ENCODE results near the gene NNMT. TPM values are rescaled to one million over a fixed set of nuclear protein-coding genes. Genes with fewer than 3 reads are reported as not detected.

The NNMT gene
- total RNA-seq, 1 donor from 2014 or later, result 394 TPM

GRCh38 chr11:114274637-114275036 is 21.6 kb upstream of the NNMT start:
- Histone ChIP-seq H3K4me2 (ENCODE audit: low read length) (no peak overlapping the region), H3K27ac (ENCODE audit: low read depth, low read length) (no peak overlapping the region), H3K9ac (ENCODE audit: low read length) (no peak overlapping the region), H3K4me1 (ENCODE audit: insufficient read depth, low read length) (peaks cover 2% of the 10 kb centered on the region), H3K9me3 (ENCODE audit: insufficient read depth, low read depth, low read length) (no peaks in the 10 kb centered on the region), H3K27me3 (ENCODE audit: insufficient read depth, low read length) (peaks cover 38% of the 10 kb centered on the region), H3K4me3 (ENCODE audit: insufficient read depth, low read depth, low read length) (no peak overlapping the region), H4K20me1 (ENCODE audit: insufficient read depth, low read length) (no peaks in the 10 kb centered on the region), H2AFZ (ENCODE audit: low read depth, low read length) (no peak overlapping the region), H3K79me2 (ENCODE audit: insufficient read depth, low read length) (no peaks in the 10 kb centered on the region), H3K36me3 (ENCODE audit: insufficient read depth, low read length) (no peaks in the 10 kb centered on the region)
- no peak for FAIRE-seq
- Mint-ChIP-seq H3K4me1 (ENCODE audit: low read depth, unreplicated experiment) (peaks cover 1% of the 10 kb centered on the region), H3K27me3 (ENCODE audit: low read depth, unreplicated experiment) (peaks cover 24% of the 10 kb centered on the region), H3K36me3 (ENCODE audit: low read depth, unreplicated experiment) (no peaks in the 10 kb centered on the region), H3K9me3 (ENCODE audit: unreplicated experiment) (peaks cover 4% of the 10 kb centered on the region), H3K4me3 (ENCODE audit: unreplicated experiment) (no peak overlapping the region), H3K27ac (ENCODE audit: unreplicated experiment) (no peak overlapping the region)
- TF ChIP-seq CTCF (IDR thresholded peaks at IDR 0.05; ENCODE audit: insufficient read depth, low read depth, low read length) (no peak), EZH2 (IDR thresholded peaks at IDR 0.05; ENCODE audit: insufficient read depth, low read length) (no peak)
- no peak for DNase-seq (ENCODE audit: low read depth)

GRCh38 chr11:114275280-114275679 is 20.9 kb upstream of the NNMT start:
- H3K27me3 ChIP-seq (ENCODE audit: insufficient read depth, low read length), result peaks cover 38% of the 10 kb centered on the region
- H3K9me3 ChIP-seq (ENCODE audit: insufficient read depth, low read depth, low read length), result no peaks in the 10 kb centered on the region
- H3K27ac ChIP-seq (ENCODE audit: low read depth, low read length), result no peak overlapping the region
- Mint-ChIP-seq H3K27ac (ENCODE audit: unreplicated experiment) (no peak overlapping the region), H3K4me3 (ENCODE audit: unreplicated experiment) (no peak overlapping the region), H3K4me1 (ENCODE audit: low read depth, unreplicated experiment) (peaks cover 5% of the 10 kb centered on the region), H3K27me3 (ENCODE audit: low read depth, unreplicated experiment) (peaks cover 24% of the 10 kb centered on the region), H3K36me3 (ENCODE audit: low read depth, unreplicated experiment) (no peaks in the 10 kb centered on the region), H3K9me3 (ENCODE audit: unreplicated experiment) (peaks cover 4% of the 10 kb centered on the region)
- DNase-seq (ENCODE audit: low read depth) (no peak), FAIRE-seq (no peak)
- H4K20me1 ChIP-seq (ENCODE audit: insufficient read depth, low read length), result no peaks in the 10 kb centered on the region
- no peak overlapping the region for H3K4me3 ChIP-seq (ENCODE audit: insufficient read depth, low read depth, low read length)
- H3K4me2 ChIP-seq (ENCODE audit: low read length), result no peak overlapping the region
- TF ChIP-seq CTCF (IDR thresholded peaks at IDR 0.05; ENCODE audit: insufficient read depth, low read depth, low read length) (no peak), EZH2 (IDR thresholded peaks at IDR 0.05; ENCODE audit: insufficient read depth, low read length) (no peak)
- peaks cover 8% of the 10 kb centered on the region for H3K4me1 ChIP-seq (ENCODE audit: insufficient read depth, low read length)
- H3K36me3 ChIP-seq (ENCODE audit: insufficient read depth, low read length), result no peaks in the 10 kb centered on the region
- no peak overlapping the region for H3K9ac ChIP-seq (ENCODE audit: low read length)
- H3K79me2 ChIP-seq (ENCODE audit: insufficient read depth, low read length), result no peaks in the 10 kb centered on the region
- H2AFZ ChIP-seq (ENCODE audit: low read depth, low read length), result no peak overlapping the region

GRCh38 chr11:114276077-114276476 is 20.1 kb upstream of the NNMT start:
- Histone ChIP-seq H3K4me3 (ENCODE audit: insufficient read depth, low read depth, low read length) (no peak overlapping the region), H3K9ac (ENCODE audit: low read length) (no peak overlapping the region), H3K9me3 (ENCODE audit: insufficient read depth, low read depth, low read length) (no peaks in the 10 kb centered on the region), H2AFZ (ENCODE audit: low read depth, low read length) (no peak overlapping the region), H3K36me3 (ENCODE audit: insufficient read depth, low read length) (no peaks in the 10 kb centered on the region), H3K79me2 (ENCODE audit: insufficient read depth, low read length) (no peaks in the 10 kb centered on the region), H3K4me1 (ENCODE audit: insufficient read depth, low read length) (peaks cover 15% of the 10 kb centered on the region), H3K27me3 (ENCODE audit: insufficient read depth, low read length) (peaks cover 36% of the 10 kb centered on the region), H3K4me2 (ENCODE audit: low read length) (no peak overlapping the region), H3K27ac (ENCODE audit: low read depth, low read length) (no peak overlapping the region), H4K20me1 (ENCODE audit: insufficient read depth, low read length) (no peaks in the 10 kb centered on the region)
- TF ChIP-seq EZH2 (IDR thresholded peaks at IDR 0.05; ENCODE audit: insufficient read depth, low read length), result no peak
- no peak for TF ChIP-seq CTCF (IDR thresholded peaks at IDR 0.05; ENCODE audit: insufficient read depth, low read depth, low read length)
- no peaks in the 10 kb centered on the region for H3K36me3 Mint-ChIP-seq (ENCODE audit: low read depth, unreplicated experiment)
- H3K9me3 Mint-ChIP-seq (ENCODE audit: unreplicated experiment), result no peaks in the 10 kb centered on the region
- no peak for DNase-seq (ENCODE audit: low read depth)
- peaks cover 22% of the 10 kb centered on the region for H3K27me3 Mint-ChIP-seq (ENCODE audit: low read depth, unreplicated experiment)
- no peak for FAIRE-seq
- no peak overlapping the region for H3K4me3 Mint-ChIP-seq (ENCODE audit: unreplicated experiment)
- peaks cover 7% of the 10 kb centered on the region for H3K4me1 Mint-ChIP-seq (ENCODE audit: low read depth, unreplicated experiment)
- no peak overlapping the region for H3K27ac Mint-ChIP-seq (ENCODE audit: unreplicated experiment)
